NCI-H69 (cell line): ENCODE data around the gene DUS2.
A peak's percentile ranks its signal among the peaks of the same experiment; 100 is the strongest.
"Not testable (repeated sequence)": the region's sequence is repeated elsewhere in the genome, so short reads cannot be mapped to it uniquely, and the experiment has no call there.

Source experiments
- DNase-seq: peaks from one replicate; lab custom pipeline; 2025; lab: John Stamatoyannopoulos, UW

The DUS2 gene

DNA sequence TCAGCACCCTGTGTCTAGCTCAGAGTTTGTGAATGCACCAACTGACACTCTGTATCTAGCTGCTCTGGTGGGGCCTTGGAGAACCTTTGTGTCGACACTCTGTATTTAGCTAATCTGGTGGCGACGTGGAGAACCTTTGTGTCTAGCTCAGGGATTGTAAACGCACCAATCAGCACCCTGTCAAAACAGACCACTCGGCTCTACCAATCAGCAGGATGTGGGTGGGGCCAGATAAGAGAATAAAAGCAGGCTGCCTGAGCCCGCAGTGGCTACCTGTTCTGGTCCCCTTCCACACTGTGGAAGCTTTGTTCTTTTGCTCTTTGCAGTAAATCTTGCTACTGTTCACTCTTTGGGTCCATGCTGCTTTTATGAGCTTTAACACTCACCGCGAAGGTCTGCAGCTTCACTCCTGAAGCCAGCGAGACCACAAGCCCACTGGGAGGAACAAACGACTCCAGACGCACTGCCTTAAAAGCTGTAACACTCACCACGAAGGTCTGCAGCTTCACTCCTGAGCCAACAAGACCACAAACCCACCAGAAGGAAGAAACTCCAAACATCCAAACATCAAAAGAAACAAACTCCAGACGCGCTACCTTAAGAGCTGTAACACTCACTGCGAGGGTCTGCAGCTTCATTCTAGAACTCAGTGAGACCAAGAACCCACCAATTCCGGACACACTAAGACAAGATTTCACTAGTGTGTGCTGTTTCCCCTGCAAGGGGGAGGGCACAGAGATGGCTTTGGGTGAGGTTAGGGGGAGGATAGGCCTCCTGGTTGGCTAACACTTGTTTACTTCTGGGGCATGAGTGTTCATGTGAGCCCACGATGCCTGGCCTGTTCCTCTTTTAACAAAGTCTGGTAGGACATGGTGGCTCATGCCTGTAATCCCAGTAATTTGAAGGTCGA lies 24.1 kb upstream of the DUS2 start, which contains the start of gene DPEP2:
TSS of gene DPEP2 (minus strand) at position 706 of the 910 bp plus-strand sequence. CDS start 6,272 bp downstream, outside the sequence.
- DNase-seq, result not testable (repeated sequence)

DNA sequence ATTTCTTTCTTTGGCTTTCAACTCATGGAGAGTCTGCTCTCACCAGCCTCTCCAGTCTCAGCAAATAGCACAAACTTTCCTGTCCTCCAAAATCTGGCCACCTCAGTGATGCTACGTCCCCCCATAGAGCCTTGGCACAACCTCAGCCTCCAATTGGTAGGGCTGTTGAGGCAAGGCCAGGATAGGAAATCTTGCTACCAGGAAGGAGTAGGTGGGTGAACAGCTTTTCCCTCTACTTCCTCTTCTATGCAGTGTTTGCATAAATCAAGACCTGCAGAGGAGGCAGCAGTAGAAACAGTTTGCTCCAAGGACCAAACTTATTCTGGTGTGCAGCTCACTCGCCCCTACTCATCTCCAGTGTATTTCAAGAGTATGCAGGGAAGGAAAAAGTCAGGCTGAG lies 23.1 kb upstream of the DUS2 start:
- no peak for DNase-seq

DNA sequence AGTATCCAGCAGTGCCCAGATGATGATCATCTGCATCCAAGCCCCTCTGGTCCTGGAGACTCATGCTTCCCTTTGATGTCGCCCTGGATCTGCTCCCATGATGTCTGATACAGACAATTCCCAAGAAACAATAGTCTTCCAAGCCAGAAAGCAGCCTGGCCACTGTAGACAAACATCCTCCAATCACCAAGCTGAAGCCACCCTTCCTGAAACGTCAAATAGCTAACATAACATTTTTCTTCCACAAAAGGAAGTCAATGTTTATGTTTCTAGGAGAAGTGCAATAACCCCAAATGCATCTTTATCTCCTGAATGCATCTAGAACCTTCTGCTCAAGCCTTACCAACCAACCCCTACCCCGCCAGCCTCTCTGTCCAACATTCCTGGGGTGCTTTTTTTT lies 22.6 kb upstream of the DUS2 start:
- DNase-seq, result no peak

DNA sequence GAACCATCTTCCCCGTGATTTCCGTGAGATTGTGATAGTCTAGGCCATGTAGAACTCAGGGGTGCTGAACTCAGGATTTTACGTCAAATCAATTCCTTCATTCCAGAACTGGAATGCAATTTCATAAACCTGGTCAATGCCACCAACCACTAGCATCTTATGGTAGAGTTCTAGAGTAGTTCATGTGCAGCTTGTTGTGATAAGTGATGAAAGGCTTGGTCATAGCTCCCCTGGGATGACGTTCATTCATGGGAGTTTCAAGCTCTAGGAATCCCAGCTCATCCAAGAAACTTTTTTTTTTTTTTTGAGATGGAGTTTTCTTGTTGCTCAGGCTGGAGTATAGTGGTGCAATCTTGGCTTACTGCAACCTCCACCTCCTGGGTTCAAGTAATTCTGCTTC lies 20.1 kb upstream of the DUS2 start:
- no peak for DNase-seq

DNA sequence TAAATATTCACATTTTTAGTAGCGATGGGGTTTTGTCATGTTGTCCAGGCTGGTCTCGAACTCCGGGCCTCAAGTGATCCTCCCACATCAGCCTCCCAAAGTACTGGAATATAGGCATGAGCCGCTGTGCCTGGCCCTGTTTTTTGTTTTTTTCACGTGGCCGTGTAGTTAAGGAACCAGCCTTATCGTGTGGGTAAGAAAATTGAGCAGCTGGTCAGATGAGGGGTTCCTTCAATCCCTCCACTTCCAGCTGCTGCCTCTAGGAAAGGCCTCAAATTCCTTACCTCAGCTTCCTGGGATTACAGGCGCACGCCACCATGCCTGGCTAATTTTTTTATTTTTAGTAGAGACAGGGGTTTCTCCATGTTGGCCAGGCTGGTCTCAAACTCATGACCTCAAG lies 17.9 kb upstream of the DUS2 start:
- no peak for DNase-seq

DNA sequence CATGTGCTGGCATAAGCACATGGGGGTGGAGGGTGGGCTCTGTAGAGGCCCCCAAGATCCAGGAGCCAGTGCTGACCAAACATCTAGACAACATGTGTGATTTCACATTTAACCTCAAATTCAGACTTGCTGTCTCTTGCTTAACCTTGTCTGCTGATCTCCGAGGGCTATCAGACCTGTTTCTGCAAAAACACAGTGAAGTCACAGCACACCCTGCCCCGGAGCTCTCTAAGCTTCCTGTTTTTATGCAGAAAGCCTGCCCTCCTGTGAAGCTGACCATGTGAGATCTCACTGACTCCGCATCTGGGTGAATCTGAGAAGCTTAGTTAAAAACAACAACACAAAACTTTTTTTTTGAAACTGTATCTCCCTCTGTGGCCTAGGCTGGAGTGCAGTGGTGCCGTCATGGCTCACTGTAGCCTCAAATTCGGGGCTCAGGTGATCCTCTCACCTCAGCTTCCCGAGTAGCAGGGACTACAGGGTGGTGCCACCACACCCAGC lies 17.2 kb upstream of the DUS2 start:
- DNase-seq, result no peak

DNA sequence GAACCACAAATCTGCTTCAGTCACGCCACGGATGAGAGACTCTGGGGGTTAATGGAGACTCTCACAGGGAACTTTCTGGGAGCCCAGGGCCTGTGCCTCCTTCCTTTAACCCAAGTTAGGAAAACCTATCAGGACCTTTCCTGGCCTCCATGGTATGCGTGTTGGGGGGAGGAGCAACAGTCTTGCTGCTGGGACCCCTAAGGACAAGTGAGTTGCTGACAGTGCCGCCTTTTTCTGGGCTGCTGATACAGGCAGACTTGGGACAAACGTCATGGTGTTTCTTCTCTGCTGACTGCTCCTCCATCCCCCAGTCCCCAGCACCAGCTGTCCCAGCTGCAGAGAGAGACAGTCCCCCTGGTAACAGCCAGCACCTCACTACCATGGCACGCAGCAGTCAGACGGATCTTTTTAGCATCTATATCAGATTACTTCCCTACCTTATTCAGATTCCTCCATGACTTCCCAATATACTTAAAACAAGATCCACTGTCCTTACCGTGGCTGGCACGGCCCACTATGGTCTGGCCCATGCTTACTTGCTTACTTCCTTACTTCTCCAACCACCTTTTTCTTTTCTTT lies 13.8 kb upstream of the DUS2 start:
- DNase-seq, result no peak

DNA sequence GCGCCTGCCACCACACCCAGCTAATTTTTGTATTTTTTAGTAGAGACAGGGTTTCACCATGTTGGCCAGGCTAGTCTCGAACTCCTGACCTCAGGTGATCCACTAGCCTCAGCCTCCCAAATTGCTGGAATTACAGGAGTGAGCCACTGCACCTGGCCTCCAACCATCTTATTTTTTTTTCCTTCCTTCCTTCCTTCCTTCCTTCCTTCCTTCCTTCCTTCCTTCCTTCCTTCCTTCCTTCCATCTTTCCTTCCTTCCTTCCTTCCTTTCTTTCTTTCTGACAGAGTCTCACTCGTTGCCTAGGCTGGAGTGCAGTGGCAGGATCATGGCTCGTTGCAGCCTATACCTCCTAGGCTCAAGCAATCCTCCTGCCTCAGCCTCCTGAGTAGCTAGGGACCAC lies 13.2 kb upstream of the DUS2 start:
- not testable (repeated sequence) for DNase-seq

DNA sequence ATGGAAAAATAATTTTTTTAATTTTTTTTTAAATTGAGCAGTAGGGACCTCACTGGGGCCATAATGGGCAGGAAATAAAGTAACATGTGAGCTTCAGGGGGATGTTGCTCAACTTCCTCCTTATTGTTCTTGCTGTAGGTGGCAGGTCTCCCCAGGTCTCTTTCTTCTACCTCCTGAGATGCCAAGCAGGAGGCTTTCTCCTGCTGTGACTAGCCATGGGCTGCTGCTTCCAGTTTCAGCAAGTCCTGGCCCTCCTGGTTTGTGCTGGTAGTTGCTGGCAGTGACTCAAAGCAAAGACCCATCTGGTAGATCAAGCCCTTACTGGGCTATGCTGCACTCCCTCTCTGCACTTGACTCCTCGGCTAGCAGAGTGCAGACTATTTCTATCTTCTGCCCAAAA lies 9.6 kb upstream of the DUS2 start:
- peak; percentile 19 for DNase-seq

DNA sequence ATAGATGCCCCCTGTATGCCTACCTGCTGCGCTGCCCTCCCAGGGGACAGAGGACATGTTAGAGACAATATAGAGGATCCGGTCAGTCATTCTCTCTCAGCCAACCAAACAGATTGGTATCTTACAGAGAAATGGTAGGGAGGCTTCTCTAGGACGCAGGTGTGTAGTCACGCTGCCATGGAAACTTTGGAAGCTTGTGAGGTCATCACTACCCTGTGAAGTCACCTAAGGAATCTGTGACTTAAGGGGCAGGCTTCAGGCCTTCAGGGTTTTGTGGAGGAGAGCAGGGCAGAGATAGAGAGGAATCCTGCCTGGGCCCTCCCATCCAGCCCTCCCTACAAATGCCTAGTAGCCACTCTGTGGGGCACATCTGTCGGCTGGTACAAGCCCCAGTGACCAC lies 7.4 kb upstream of the DUS2 start, which contains the start of gene DPEP2NB:
TSS of gene DPEP2NB (minus strand) at position 231 of the 400 bp plus-strand sequence. CDS start at position 90, 141 bp downstream.
- DNase-seq, result no peak

DNA sequence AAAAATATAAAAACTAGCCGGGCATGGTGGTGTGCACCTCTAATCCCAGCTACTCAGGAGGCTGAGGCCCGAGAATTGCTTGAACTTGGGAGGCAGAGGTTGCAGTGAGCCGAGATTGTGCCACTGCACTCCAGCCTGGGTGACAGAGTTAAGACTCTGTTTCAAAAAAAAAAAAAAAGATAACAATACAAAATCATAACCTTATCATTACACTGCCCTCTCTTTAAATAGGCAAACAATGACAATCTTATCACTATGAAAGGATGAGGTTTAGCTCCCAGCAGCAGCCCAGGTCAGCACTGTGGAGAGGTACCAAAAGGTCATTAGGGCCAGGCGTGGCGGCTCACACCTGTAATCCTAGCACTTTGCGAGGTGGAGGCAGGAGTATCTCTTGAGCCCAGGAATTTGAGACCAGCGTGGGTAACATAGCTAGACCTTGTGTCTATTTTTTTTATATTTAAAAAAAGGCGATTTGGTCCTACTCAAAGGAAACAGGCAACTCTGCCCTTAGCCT lies 3.9 kb upstream of the DUS2 start:
- no peak for DNase-seq

DNA sequence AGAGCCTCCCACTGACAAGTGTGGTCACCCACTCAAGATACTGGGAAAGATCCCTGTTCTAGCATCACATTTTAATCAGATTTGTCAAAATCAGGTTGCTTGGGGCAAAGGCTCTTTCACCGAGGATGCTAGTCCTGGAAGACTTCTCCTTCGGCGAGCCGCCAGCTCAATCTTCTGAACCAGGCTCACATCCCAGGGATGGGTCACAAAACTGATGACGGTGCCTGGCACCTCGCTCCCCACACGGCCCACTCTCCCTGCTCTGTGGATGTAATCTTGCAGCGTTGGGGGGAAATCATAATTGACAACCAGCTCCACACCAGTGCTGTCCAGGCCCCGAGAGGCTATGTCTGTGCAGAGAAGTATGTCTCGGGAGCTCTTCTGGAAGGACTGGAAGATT lies 1.6 kb upstream of the DUS2 start:
- DNase-seq, result no peak

DNA sequence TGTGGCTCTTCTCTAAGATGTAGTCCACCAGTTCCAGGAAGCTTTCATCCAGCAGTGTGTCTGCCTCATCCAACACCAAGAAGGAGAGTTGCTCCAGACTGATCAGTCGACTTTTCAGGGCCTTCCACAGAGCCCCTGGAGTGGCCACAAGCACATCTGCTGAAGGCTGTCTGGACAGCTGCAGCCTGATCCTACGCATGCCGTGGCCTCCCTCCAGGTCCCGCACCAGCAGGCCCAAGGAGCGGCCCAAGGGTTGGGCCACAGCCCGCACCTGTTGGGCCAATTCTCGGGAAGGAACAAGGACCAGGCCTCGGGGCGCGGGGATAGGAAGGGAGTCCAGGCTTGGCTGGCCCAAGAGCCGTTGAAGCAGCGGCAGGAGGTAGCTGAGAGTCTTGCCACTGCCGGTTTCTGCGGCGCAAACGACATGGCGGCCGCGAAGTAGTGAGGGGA lies 781 bp upstream of the DUS2 start:
- no peak for DNase-seq

DNA sequence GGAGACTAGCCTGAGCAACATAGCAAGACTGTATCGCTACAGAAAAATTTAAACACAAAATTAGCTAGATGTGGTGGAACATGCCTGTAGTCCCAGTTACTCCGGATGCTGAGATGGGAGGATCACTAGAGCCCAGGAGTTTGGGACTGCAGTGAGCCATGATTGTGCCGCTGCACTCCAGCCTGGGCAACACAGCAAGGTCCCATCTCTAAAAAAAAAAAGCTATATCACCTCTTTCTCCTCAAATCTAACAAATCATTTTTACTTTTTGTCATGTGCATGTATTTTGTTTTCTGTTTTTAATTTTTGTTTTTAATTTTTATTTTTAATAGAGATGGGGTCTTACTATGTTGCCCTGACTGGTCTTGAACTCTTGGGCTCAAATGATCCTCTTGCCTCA lies 5.9 kb downstream of the DUS2 start:
- DNase-seq, result no peak

DNA sequence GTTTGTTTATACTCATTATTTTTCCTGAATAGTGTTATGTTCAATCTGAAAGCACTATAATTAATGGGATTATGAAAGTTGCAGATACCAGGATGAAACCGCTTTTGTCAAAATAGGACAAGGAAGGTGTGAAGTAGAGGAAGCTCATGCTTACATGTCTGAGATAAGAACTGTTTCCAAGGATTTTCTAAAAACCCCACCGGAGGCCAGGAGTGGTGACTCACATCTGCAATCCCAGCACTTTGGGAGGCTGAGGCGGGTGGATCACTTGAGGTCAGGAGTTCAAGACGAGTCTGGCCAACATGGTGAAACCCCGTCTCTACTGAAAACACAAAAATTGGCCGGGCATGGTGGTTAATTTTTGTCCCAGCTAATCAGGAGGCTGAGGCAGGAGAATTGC lies 7.0 kb downstream of the DUS2 start:
- not testable (repeated sequence) for DNase-seq

DNA sequence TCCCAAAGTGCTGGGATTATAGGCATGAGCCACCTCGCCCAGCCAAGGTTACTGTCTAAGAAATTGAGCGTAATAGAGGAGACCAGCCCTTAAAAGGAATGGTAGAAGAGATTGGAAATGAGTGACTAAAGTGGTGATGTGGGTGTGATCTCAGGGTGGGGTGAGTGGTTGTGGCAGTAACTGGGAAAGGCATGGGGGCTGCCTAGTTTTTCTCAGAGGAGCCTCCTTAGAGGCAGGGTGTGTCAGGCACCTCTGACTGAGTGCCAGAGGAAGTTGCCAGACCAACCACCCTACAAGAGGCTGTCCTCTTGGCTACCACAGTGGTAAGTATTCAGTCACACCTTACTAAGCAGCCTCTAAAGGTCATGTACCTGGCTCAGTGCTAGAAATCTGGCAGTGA lies 8.9 kb downstream of the DUS2 start:
- DNase-seq, result no peak

DNA sequence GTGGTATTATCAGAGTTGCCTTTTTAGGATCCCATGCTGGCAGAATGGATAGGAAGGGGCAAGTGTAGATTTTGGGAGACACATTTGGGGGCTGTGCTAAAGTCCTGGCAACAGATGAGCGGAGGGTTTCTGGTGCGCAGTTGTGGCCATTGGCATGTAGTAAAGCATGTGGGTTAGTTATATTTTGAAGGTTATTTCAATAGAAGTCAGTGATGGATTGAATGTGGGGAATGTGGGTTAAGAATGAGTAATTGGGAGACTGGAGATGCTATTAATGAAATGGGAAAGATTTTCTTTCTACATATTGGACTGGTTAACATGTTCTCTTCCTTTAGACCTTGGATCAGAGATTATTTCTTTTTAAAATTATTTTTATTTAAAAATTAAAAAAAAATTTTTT lies 10.0 kb downstream of the DUS2 start:
- no peak for DNase-seq

DNA sequence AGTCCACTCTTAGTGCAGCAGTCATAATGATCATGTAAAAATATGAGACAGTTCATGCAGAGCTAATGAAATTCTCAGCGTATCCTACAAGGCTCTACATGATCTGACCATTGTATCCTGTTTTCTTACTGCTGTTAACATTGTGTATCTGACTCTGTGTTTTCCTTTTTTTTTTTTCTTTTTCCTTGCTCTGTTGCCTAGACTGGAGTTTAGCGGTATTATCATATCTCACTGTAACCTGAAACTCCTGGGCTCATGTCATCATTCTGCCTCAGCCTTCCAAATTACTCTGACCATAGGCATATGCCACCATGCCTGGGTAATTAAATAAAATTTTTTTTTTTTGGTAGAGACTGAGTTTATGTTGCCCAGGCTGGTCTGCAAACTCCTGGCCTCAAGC lies 12.1 kb downstream of the DUS2 start:
- DNase-seq, result no peak

DNA sequence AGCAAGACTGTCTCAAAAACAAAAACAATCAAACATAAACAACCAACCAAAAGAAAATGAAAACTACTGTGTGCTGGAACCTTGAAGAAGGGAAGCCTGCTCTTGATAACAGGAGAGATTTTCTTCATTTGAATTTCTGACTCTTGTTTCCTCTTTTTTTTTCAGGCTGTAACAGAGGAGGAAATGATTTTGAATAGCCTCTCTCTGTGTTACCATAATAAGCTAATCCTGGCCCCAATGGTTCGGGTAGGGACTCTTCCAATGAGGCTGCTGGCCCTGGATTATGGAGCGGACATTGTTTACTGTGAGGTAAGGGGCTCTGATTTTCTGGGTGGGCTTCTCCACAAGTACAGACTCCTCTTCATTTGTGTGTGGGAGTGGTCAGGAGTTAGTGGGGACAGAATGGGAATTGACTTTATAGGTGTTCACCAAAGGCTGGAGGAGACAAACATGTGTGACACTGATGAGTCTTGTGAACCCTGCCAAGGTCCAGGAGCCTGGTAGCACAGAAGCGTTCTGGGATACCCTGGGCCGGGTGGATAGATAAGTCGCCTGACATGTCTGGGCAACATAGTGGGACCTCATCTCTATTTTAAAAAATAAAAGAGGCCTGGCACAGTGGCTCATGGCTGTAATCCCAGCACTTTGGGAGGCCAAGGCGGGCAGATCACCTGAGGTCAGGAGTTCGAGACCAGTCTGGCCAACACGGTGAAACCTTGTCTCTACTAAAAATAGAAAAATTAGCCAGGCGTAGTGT lies 14.9 kb downstream of the DUS2 start:
- DNase-seq, result no peak

DNA sequence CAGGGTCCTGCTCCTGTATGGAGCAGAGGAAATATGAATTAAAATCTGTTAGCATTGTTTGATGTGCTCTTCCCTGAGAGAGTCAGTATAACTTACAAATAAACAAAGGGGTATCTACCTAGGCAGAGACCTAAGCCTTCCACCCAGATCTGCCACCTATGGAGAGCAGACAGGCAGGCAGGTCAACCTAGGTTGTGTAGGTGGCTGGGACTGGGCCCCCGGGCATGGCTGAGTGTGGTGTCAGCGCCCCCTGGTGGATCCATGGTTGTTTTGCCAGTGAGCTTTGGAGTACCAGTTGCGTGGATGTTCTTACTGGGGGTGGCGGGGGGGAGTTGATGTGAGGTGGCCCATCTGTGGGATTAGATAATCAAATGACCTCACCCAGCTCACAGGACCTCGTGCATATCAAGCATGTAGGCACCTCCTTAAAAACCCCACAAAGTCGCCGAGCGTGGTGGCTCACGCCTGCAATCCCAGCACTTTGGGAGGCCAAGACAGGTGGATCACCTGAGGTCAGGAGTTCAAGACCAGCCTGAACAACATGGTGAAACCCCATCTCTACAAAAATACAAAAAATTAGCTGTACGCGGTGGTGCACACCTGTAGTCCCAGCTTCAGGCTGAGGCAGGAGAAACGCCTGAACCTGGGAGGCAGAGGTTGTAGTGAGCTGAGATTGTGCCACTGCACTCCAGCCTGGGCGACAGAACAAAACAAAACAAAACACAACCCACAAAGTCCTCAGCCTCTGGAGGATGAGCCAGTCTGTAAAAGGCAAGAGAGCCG lies 17.6 kb downstream of the DUS2 start:
- DNase-seq, result peak; percentile 68

DNA sequence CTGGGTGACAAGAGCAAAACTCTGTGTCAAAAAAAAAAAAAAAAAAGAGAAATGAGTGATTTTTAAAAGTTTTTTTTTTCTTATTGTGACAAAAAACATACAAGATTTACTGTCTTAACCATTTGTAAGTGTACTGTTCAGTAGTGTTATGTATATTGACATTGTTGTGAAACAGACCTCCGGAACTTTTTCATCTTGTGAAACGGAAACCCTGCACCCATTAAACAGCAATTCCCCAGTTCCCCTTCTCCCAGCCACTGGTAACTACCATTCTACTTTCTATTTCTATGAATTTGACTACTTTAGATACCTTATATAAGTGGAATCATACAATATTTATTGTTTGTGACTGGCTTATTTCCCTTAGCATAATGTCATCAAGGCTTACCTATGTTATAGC lies 18.7 kb downstream of the DUS2 start:
- no peak for DNase-seq
